ENCODE results near the gene LMAN1L.

LMAN1L gene

DNA sequence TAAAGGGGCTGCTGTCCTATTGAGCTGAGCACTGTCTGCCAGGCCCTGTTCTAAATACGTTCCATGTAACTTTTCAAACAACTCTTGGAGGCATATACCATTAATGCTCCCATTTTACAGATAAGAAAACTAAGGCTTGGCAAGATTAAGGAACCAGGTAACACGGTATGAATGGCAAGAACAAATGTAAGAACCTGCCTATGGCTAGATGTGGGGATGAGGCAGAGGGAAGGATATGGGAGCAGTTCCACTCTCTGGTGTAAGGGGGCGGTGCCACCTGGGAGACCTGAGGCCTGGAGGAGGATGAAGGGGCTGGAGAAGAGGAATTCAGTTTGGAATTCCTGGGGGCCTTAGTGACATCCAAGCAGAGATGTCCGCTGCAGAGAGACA is 3.8 kb upstream of the LMAN1L start:
- WGBS, 2 donors (ENCODE audit: extremely low coverage in 2 of 2, insufficient read length in 2 of 2, insufficient replicate concordance in 1 of 2), result no CpG with 5 or more reads among the region's 4 CpGs
- no peak overlapping the region for H4K91ac ChIP-seq (ENCODE audit: low read depth, low read length, poor library complexity)
- no peak overlapping the region for H3K4me3 ChIP-seq (ENCODE audit: low read length in 2 of 2)
- H2BK15ac ChIP-seq (ENCODE audit: low read length), result no peak overlapping the region
- no peak overlapping the region for H3K4ac ChIP-seq (ENCODE audit: low read length)
- H3K27ac ChIP-seq (replicated peaks; ENCODE audit: low read length), result no peak overlapping the region
- no peak overlapping the region for H3K23ac ChIP-seq (ENCODE audit: low read depth, low read length, poor library complexity)
- H3K4me2 ChIP-seq (ENCODE audit: insufficient read depth, low read length, poor library complexity, severe bottlenecking), result no peak overlapping the region
- H3K79me1 ChIP-seq (ENCODE audit: low read depth, low read length), result no peaks in the 10 kb centered on the region
- no peak overlapping the region for H2AFZ ChIP-seq (ENCODE audit: low read length)
- no peak overlapping the region for H2BK12ac ChIP-seq (ENCODE audit: low read length)
- H3K9ac ChIP-seq (ENCODE audit: low read depth, low read length, poor library complexity), result no peak overlapping the region
- no peak overlapping the region for H2AK5ac ChIP-seq (ENCODE audit: low read depth, low read length)
- H3K14ac ChIP-seq (ENCODE audit: low read length), result no peak overlapping the region
- H2BK120ac ChIP-seq (ENCODE audit: low read depth, low read length), result no peak overlapping the region
- no peak overlapping the region for H4K8ac ChIP-seq (ENCODE audit: low read depth, low read length)
- peaks cover 0 to 4% of the 10 kb centered on the region in 2 donors for H3K4me1 ChIP-seq (ENCODE audit: control insufficient read depth in 2 of 2, insufficient read depth in 1 of 2, low read depth in 1 of 2, low read length in 2 of 2)
- no peaks in the 10 kb centered on the region for H3K27me3 ChIP-seq (ENCODE audit: control insufficient read depth in 3 of 3, insufficient read depth in 3 of 3, low read depth in 1 of 3, low read length in 3 of 3)
- H3K18ac ChIP-seq (ENCODE audit: low read length), result no peak overlapping the region
- H2BK5ac ChIP-seq (ENCODE audit: low read length), result no peak overlapping the region
- H3K36me3 ChIP-seq (replicated peaks in 1 of 2; ENCODE audit: control insufficient read depth in 2 of 2, insufficient read depth in 2 of 2, low read length in 2 of 2), result peaks cover 6 to 11% of the 10 kb centered on the region in 2 donors
- no peaks in the 10 kb centered on the region for H3K9me3 ChIP-seq (replicated peaks in 1 of 2; ENCODE audit: control insufficient read depth in 2 of 2, insufficient read depth in 1 of 2, low read depth in 1 of 2, low read length in 2 of 2)
- no peak for DNase-seq (ENCODE audit: low spot score)

DNA sequence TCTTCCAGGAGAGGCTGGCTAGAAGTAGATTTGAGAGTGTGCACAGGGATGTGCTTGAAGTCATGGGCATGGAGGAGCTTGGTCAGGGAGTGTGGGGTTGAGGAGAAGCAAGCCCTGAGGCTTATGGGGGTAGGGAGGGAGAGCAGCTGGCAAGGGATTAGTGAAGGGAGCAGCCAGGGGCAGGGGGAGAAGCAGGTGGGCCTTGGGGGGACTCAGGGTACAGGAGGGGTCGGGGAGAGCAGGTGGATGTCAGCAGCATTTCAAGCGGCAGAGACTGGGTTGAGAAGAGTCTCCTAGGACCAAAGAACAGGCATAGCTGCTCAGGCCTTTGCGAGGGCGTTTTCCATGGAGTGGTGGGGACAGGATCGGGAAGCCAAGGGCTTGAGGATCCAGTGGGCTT is 3.4 kb upstream of the LMAN1L start:
- Histone ChIP-seq H2BK15ac (ENCODE audit: low read length) (no peak overlapping the region), H3K4me1 (ENCODE audit: control insufficient read depth in 2 of 2, insufficient read depth in 1 of 2, low read depth in 1 of 2, low read length in 2 of 2) (peaks cover 0 to 4% of the 10 kb centered on the region in 2 donors), H2BK5ac (ENCODE audit: low read length) (no peak overlapping the region), H3K4ac (ENCODE audit: low read length) (no peak overlapping the region), H3K23ac (ENCODE audit: low read depth, low read length, poor library complexity) (no peak overlapping the region), H4K8ac (ENCODE audit: low read depth, low read length) (no peak overlapping the region), H4K91ac (ENCODE audit: low read depth, low read length, poor library complexity) (no peak overlapping the region), H3K4me3 (ENCODE audit: low read length in 2 of 2) (no peak overlapping the region), H2BK12ac (ENCODE audit: low read length) (no peak overlapping the region), H3K27me3 (ENCODE audit: control insufficient read depth in 3 of 3, insufficient read depth in 3 of 3, low read depth in 1 of 3, low read length in 3 of 3) (no peaks in the 10 kb centered on the region), H2AFZ (ENCODE audit: low read length) (no peak overlapping the region), H3K4me2 (ENCODE audit: insufficient read depth, low read length, poor library complexity, severe bottlenecking) (no peak overlapping the region), H2BK120ac (ENCODE audit: low read depth, low read length) (no peak overlapping the region), H3K18ac (ENCODE audit: low read length) (no peak overlapping the region), H3K79me1 (ENCODE audit: low read depth, low read length) (no peaks in the 10 kb centered on the region), H3K36me3 (replicated peaks in 1 of 2; ENCODE audit: control insufficient read depth in 2 of 2, insufficient read depth in 2 of 2, low read length in 2 of 2) (peaks cover 3 to 7% of the 10 kb centered on the region in 2 donors), H3K9me3 (replicated peaks in 1 of 2; ENCODE audit: control insufficient read depth in 2 of 2, insufficient read depth in 1 of 2, low read depth in 1 of 2, low read length in 2 of 2) (no peaks in the 10 kb centered on the region), H3K27ac (replicated peaks; ENCODE audit: low read length) (no peak overlapping the region), H3K14ac (ENCODE audit: low read length) (no peak overlapping the region), H3K9ac (ENCODE audit: low read depth, low read length, poor library complexity) (no peak overlapping the region), H2AK5ac (ENCODE audit: low read depth, low read length) (no peak overlapping the region)
- DNase-seq (ENCODE audit: low spot score), result no peak
- no CpG with 5 or more reads among the region's 5 CpGs for WGBS, 2 donors (ENCODE audit: extremely low coverage in 2 of 2, insufficient read length in 2 of 2, insufficient replicate concordance in 1 of 2)

DNA sequence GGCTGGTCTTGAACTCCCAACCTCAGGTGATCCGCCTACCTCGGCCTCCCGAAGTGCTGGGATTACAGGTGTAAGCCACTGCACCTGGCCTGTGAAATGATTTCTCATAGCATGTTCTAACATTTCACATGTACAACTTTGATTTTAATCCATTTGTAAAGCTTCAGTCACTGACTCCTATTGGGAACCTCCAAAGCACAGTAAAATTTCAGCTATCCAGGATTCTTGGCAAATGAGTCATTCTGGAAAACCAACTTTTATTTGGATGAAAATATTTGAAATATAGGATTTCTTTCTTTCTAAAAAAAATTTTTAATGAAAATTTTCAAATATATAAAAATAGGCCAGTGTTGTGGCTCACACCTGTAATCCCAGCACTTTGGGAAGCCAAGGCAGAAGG is 2.7 kb upstream of the LMAN1L start:
- H3K27ac ChIP-seq (replicated peaks; ENCODE audit: low read length), result no peak overlapping the region
- peaks cover under 1 to 2% of the 10 kb centered on the region in 2 donors for H3K36me3 ChIP-seq (replicated peaks in 1 of 2; ENCODE audit: control insufficient read depth in 2 of 2, insufficient read depth in 2 of 2, low read length in 2 of 2)
- H3K4me3 ChIP-seq (ENCODE audit: low read length in 2 of 2), result no peak overlapping the region
- no peaks in the 10 kb centered on the region for H3K79me1 ChIP-seq (ENCODE audit: low read depth, low read length)
- H3K9ac ChIP-seq (ENCODE audit: low read depth, low read length, poor library complexity), result no peak overlapping the region
- no peak overlapping the region for H2AFZ ChIP-seq (ENCODE audit: low read length)
- H3K4me1 ChIP-seq (ENCODE audit: control insufficient read depth in 2 of 2, insufficient read depth in 1 of 2, low read depth in 1 of 2, low read length in 2 of 2), result peaks cover 0 to 4% of the 10 kb centered on the region in 2 donors
- no peak overlapping the region for H3K4ac ChIP-seq (ENCODE audit: low read length)
- no peak overlapping the region for H4K91ac ChIP-seq (ENCODE audit: low read depth, low read length, poor library complexity)
- H2BK12ac ChIP-seq (ENCODE audit: low read length), result no peak overlapping the region
- no peak overlapping the region for H4K8ac ChIP-seq (ENCODE audit: low read depth, low read length)
- no peak overlapping the region for H2AK5ac ChIP-seq (ENCODE audit: low read depth, low read length)
- H3K18ac ChIP-seq (ENCODE audit: low read length), result no peak overlapping the region
- no peak overlapping the region for H2BK15ac ChIP-seq (ENCODE audit: low read length)
- no peak overlapping the region for H2BK5ac ChIP-seq (ENCODE audit: low read length)
- no peak overlapping the region for H3K23ac ChIP-seq (ENCODE audit: low read depth, low read length, poor library complexity)
- DNase-seq (ENCODE audit: low spot score), result no peak
- no peak overlapping the region for H3K4me2 ChIP-seq (ENCODE audit: insufficient read depth, low read length, poor library complexity, severe bottlenecking)
- H3K27me3 ChIP-seq (ENCODE audit: control insufficient read depth in 3 of 3, insufficient read depth in 3 of 3, low read depth in 1 of 3, low read length in 3 of 3), result no peaks in the 10 kb centered on the region
- H3K14ac ChIP-seq (ENCODE audit: low read length), result no peak overlapping the region
- no CpG with 5 or more reads among the region's 3 CpGs for WGBS, 2 donors (ENCODE audit: extremely low coverage in 2 of 2, insufficient read length in 2 of 2, insufficient replicate concordance in 1 of 2)
- no peak overlapping the region for H2BK120ac ChIP-seq (ENCODE audit: low read depth, low read length)
- H3K9me3 ChIP-seq (replicated peaks in 1 of 2; ENCODE audit: control insufficient read depth in 2 of 2, insufficient read depth in 1 of 2, low read depth in 1 of 2, low read length in 2 of 2), result no peaks in the 10 kb centered on the region

DNA sequence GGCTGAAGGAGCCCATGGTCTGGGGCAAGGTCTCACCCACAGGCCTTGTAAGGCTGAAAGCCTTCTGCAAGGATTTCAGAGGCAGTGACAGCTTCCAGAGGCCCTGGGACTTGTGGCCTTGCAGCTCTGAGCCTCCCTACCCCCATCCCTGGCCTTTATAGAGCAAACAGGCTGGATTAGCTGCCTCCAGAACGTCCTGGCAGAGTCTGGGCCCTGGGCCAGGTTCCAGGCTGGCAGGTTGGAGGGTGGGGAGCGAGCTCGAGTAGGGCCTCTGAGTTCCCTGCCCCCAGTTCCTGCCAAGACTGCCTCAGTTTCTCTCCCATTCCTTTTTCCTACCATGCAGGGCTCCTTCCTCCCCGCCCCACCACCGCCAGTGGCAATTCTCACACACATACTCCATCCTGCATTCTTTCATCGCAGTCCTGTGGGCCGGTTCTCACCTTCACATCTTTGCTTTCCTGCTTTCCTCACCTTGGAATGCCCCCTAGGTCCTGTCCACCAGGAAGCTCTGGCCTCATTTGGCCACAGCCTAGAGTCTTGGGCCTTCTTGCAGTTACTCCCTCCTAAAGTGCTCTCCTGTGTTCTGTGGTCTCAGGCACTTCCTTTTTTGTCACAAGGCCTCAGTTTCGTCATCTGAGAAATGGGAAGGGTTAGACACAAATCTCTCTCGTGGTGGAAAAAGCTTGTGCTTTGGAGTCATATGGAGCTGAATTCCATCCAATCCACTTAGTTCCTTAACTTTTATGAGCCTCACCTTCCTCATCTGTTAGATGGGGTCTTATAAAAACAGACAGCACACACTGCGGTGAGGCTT is 2.7 kb downstream of the LMAN1L start:
- H3K4ac ChIP-seq (ENCODE audit: low read length), result no peak overlapping the region
- no peak overlapping the region for H4K91ac ChIP-seq (ENCODE audit: low read depth, low read length, poor library complexity)
- H4K8ac ChIP-seq (ENCODE audit: low read depth, low read length), result no peak overlapping the region
- WGBS, 2 donors (ENCODE audit: extremely low coverage in 2 of 2, insufficient read length in 2 of 2, insufficient replicate concordance in 1 of 2), result no CpG with 5 or more reads among the region's 10 CpGs
- no peak overlapping the region for H3K27ac ChIP-seq (replicated peaks; ENCODE audit: low read length)
- H2BK15ac ChIP-seq (ENCODE audit: low read length), result no peak overlapping the region
- H2BK12ac ChIP-seq (ENCODE audit: low read length), result peak overlapping the region; percentile 18
- H3K9ac ChIP-seq (ENCODE audit: low read depth, low read length, poor library complexity), result no peak overlapping the region
- peaks cover 0 to 16% (median 0%) of the 10 kb centered on the region in 3 experiments for H3K27me3 ChIP-seq (ENCODE audit: control insufficient read depth in 3 of 3, insufficient read depth in 3 of 3, low read depth in 1 of 3, low read length in 3 of 3)
- H3K36me3 ChIP-seq (replicated peaks in 1 of 2; ENCODE audit: control insufficient read depth in 2 of 2, insufficient read depth in 2 of 2, low read length in 2 of 2), result no peaks in the 10 kb centered on the region
- peaks cover 2 to 6% of the 10 kb centered on the region in 2 donors for H3K4me1 ChIP-seq (ENCODE audit: control insufficient read depth in 2 of 2, insufficient read depth in 1 of 2, low read depth in 1 of 2, low read length in 2 of 2)
- H2BK5ac ChIP-seq (ENCODE audit: low read length), result no peak overlapping the region
- H3K18ac ChIP-seq (ENCODE audit: low read length), result peak overlapping the region; percentile 60
- H3K23ac ChIP-seq (ENCODE audit: low read depth, low read length, poor library complexity), result peak overlapping the region; percentile 52
- no peak overlapping the region for H2AFZ ChIP-seq (ENCODE audit: low read length)
- peak overlapping the region; percentile 31 for H3K14ac ChIP-seq (ENCODE audit: low read length)
- no peak overlapping the region for H3K4me2 ChIP-seq (ENCODE audit: insufficient read depth, low read length, poor library complexity, severe bottlenecking)
- H2AK5ac ChIP-seq (ENCODE audit: low read depth, low read length), result peak overlapping the region; percentile 25
- H3K4me3 ChIP-seq (ENCODE audit: low read length in 2 of 2), result no peak overlapping the region
- H3K79me1 ChIP-seq (ENCODE audit: low read depth, low read length), result no peaks in the 10 kb centered on the region
- DNase-seq (ENCODE audit: low spot score), result no peak
- no peaks in the 10 kb centered on the region for H3K9me3 ChIP-seq (replicated peaks in 1 of 2; ENCODE audit: control insufficient read depth in 2 of 2, insufficient read depth in 1 of 2, low read depth in 1 of 2, low read length in 2 of 2)
- H2BK120ac ChIP-seq (ENCODE audit: low read depth, low read length), result no peak overlapping the region
